Testis (tissue), 3 donors: ENCODE results near the gene ST6GALNAC6. TPM values are rescaled to one million over a fixed set of nuclear protein-coding genes. Genes with fewer than 3 reads are reported as not detected.
A peak's percentile ranks its signal among the peaks of the same experiment; 100 is the strongest.
"Not testable (repeated sequence)": the region's sequence is repeated elsewhere in the genome, so short reads cannot be mapped to it uniquely, and the experiment has no call there.

Source experiments
- DNase-seq: peaks from one replicate; pipeline ENCODE4 v3.0.0-alpha.2; 2019
- H3K27ac ChIP-seq, 2 donors: fragments of 200-600 bp; sonication (generic); one replicate each; pipeline ENCODE4 v1.5.1; 2019
- H3K27me3 ChIP-seq: fragments of 200-600 bp; sonication (generic); one replicate; pipeline ENCODE4 v1.5.1; 2019
- H3K36me3 ChIP-seq: fragments of 200-600 bp; sonication (generic); one replicate; pipeline ENCODE4 v1.5.1; 2017; ENCODE audit warnings: low read depth; ENCODE audit errors: missing control alignments
- H3K4me1 ChIP-seq: fragments of 200-600 bp; sonication (generic); one replicate; pipeline ENCODE4 v1.5.1; 2019
- H3K4me3 ChIP-seq, 2 donors: fragments of 200-600 bp; sonication (generic); one replicate each; pipeline ENCODE4 v1.5.1; 2017 to 2019
- H3K9me3 ChIP-seq: fragments of 200-600 bp; sonication (generic); one replicate; pipeline ENCODE4 v1.5.1; 2017
- POLR2A ChIP-seq: fragments of 450-650 bp; IDR thresholded peaks from one replicate; pipeline ENCODE4 v1.6.1; 2017; ENCODE audit warnings: antibody characterized with exemption, mild to moderate bottlenecking, moderate library complexity
- WGBS, 2 donors: methylation state at CpG; one replicate each; pipeline ENCODE4 v1.1.5; 2018; 5-methylcytosine and 5-hydroxymethylcytosine counted together
- intact Hi-C: fragments of 100-400 bp; cut with DNase I; formaldehyde crosslinking; loops from one replicate; pipeline ENCODE4 v1.15.1; 2023; ENCODE audit warnings: low total_unique reads
- polyA plus RNA-seq: library from polyadenylated mRNA; stranded (reverse); fragments of 350-450 nt; fragmentation: Illumina TruSeq; extraction: RNeasy Lipid Tissue Mini Kit (QIAGEN cat#74804); gene quantifications from one replicate; pipeline ENCODE4 v1.2.3, GENCODE V29; 2014; ENCODE audit warnings: low read depth, low replicate concordance; ENCODE audit not compliant: insufficient read depth
- total RNA-seq, 2 donors: library from RNA; depleted of rRNA; stranded (reverse); fragments of >200 nt; gene quantifications; one replicate each; pipeline ENCODE4 v1.2.3, GENCODE V29; 2016
- TF ChIP-seq, protein P1 (sequence below), 3 experiments: fragments of 450-650 bp in 2 of 3; fragments of 200-600 bp in 1 of 3; sonication (generic) in 1 of 3; IDR thresholded peaks; one replicate each; pipeline ENCODE4 v1.5.1; 2016 to 2019; ENCODE audit warnings: antibody characterized with exemption in 3 of 3, mild to moderate bottlenecking in 2 of 3, moderate library complexity in 1 of 3

Gene ST6GALNAC6
- total and polyA plus RNA-seq, 3 donors from 2014 or later, result 43.0 to 70.3 (median 46.3) TPM

DNA sequence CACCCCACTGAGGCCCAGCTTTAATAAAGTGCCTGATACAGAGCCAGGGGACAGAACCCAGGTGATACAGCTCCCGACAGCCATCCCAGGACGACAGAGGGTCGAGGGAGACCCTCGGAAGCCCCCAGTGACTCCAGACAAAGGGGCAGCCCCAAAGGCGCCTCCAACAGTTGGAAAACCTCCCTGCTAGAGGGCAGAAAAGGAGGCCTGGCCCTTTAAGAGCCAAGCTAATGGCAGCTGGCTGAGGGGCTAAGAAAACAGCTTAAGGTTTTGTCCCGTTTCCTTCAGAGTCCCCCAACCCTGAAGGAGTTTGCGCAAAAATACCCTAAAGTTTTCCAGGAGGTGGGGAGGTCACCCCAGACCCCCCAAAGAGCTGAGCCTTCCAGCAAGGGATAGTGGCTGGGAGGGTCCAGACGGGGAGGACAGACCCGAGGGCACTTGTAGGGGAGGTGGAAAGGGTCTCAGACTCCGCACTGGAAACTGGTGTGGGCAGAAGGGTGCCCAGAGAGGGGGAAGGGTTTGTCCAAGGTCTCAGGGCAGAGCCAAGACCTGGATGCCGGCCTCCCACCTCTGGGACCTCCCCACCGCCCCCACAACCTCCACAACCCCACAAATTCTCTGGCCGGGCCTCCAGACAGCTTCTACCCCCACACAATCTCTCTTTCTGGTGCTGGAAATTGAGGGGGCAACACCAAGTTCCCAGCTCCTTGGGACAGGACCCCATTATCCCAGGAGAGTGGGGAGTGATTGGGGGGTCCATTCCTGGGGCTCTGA is 13.7 kb downstream of the ST6GALNAC6 start:
- no peak for DNase-seq
- WGBS, 2 donors, result 58 to 63% methylated on average over 10 to 13 of the region's 13 CpGs
- H3K4me3 ChIP-seq, result no peak overlapping the region
- no peaks in the 10 kb centered on the region for H3K36me3 ChIP-seq
- H3K4me1 ChIP-seq, result peaks cover 26% of the 10 kb centered on the region
- TF ChIP-seq POLR2A, result no peak
- TF ChIP-seq, protein P1, sequence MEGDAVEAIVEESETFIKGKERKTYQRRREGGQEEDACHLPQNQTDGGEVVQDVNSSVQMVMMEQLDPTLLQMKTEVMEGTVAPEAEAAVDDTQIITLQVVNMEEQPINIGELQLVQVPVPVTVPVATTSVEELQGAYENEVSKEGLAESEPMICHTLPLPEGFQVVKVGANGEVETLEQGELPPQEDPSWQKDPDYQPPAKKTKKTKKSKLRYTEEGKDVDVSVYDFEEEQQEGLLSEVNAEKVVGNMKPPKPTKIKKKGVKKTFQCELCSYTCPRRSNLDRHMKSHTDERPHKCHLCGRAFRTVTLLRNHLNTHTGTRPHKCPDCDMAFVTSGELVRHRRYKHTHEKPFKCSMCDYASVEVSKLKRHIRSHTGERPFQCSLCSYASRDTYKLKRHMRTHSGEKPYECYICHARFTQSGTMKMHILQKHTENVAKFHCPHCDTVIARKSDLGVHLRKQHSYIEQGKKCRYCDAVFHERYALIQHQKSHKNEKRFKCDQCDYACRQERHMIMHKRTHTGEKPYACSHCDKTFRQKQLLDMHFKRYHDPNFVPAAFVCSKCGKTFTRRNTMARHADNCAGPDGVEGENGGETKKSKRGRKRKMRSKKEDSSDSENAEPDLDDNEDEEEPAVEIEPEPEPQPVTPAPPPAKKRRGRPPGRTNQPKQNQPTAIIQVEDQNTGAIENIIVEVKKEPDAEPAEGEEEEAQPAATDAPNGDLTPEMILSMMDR (IDR thresholded peaks at IDR 0.05), result no peak
- intact Hi-C loops, result no loop called here
- H3K9me3 ChIP-seq, result no peaks in the 10 kb centered on the region
- H3K27me3 ChIP-seq, result no peaks in the 10 kb centered on the region
- H3K27ac ChIP-seq, result peak overlapping the region; percentile 5 to 46

DNA sequence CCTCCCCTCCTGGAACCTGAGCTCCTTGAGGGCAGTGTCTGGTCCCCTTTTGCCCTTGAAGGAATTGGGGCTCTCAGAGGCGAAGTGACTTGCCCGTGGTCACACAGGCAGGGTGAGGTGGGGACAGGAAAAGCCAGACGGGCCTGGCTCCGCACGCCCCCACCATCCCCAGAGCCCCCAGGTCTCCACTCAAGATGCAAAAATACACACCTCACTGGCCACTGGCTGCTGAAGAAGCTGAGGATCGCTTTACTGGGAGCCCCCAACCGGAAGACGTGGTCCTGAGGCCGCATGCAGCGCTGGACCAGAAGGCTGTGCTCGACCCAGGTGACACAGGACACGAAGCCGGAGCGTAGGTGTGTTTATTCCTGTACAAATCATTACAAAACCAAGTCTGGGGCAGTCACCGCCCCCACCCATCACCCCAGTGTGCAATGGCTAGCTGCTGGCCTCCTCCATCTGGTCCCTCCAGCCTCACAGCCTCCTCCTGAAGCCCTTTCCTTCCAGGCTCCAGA is 14.4 kb downstream of the ST6GALNAC6 start:
- DNase-seq, result no peak
- no peak for TF ChIP-seq POLR2A
- TF ChIP-seq, protein P1 (IDR thresholded peaks at IDR 0.05), result no peak
- Histone ChIP-seq H3K27ac (peak overlapping the region; percentile 5 to 46), H3K27me3 (no peaks in the 10 kb centered on the region), H3K4me1 (peaks cover 26% of the 10 kb centered on the region), H3K36me3 (no peaks in the 10 kb centered on the region), H3K9me3 (no peaks in the 10 kb centered on the region), H3K4me3 (no peak overlapping the region)
- 63 to 73% methylated on average over 10 to 15 of the region's 15 CpGs for WGBS, 2 donors
- intact Hi-C loops, result no loop called here

DNA sequence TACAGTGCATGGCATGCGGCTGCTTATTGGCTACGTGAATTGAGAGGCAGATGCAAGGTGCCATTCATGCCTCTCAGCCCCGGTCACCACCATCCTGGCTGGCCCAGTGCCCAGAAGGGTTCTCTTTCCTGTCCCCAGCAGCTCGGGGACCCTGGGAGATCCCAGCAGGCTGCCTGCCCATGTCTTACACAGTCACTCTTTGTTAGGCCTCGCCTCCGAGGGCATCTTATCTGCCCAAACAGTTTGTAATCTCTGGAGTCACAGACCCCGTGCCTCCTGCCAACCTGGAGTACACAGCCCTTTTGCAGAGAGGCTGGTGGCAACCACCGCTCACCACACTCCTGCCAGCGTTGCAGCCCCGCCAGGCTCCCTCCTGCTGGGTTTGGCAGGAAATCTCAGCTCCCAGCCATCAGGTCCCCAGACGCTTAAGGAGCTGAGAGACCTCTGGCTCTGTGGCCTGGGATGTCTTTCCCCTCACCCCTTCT is 14.9 kb downstream of the ST6GALNAC6 start:
- no peaks in the 10 kb centered on the region for H3K36me3 ChIP-seq
- intact Hi-C loops, result no loop called here

DNA sequence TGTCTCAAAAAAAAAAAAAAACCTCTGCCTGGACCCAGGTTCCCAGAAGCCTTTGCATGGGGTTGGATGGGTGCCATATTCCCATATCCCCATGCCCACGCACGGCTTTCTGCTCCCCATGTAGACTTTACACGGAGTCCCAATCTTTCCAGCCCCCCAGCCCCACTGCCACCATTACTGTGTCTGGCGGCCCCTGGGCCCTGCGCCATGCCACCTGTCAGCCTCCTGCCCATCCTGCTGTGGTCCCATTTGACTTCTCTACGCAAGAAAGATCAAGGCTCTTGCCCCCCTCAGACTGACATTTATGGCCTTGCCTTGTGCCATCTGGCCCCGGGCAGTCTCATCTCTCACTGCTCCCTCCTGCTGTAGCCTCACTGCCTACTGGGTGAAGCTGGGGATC is 15.4 kb downstream of the ST6GALNAC6 start:
- DNase-seq, result no peak
- WGBS, 2 donors, result 67 to 82% methylated on average over 7 of the region's 7 CpGs
- intact Hi-C loops, result no loop called here
- Histone ChIP-seq H3K27me3 (no peaks in the 10 kb centered on the region), H3K9me3 (no peaks in the 10 kb centered on the region), H3K4me1 (peaks cover 26% of the 10 kb centered on the region), H3K36me3 (no peaks in the 10 kb centered on the region), H3K4me3 (no peak overlapping the region), H3K27ac (no peak overlapping the region)
- TF ChIP-seq POLR2A, result no peak

More for the DNA sequence above, 14.9 kb downstream of the ST6GALNAC6 start:
- H3K27ac ChIP-seq, result no peak overlapping the region
- DNase-seq, result peak; percentile 90
- no peak for TF ChIP-seq POLR2A
- TF ChIP-seq, protein P1 (IDR thresholded peaks at IDR 0.05), result no peak
- H3K27me3 ChIP-seq, result no peaks in the 10 kb centered on the region
- no peak overlapping the region for H3K4me3 ChIP-seq
- 36 to 57% methylated on average over 11 of the region's 11 CpGs for WGBS, 2 donors
- no peaks in the 10 kb centered on the region for H3K9me3 ChIP-seq
- H3K4me1 ChIP-seq, result peaks cover 26% of the 10 kb centered on the region

DNA sequence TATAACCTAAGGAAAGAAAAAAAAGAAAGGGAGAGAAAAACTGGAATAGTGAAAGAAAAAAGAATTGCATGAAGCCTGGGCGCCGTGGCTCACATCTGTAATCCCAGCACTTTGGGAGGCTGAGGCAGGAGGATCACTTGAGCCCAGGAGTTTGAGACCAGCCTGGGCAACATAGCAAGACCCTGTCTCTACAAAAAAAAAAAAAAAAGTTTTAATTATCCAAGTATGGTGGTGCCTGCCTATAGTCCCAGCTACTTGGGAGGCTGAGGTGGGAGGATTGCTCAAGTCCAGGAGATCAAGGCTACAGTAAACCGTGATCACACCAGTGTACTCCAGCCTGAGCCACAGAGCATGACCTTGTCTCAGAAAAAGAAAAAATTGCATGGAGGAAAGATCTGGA is 17.7 kb downstream of the ST6GALNAC6 start:
- WGBS, 2 donors, result 80 to 87% methylated on average over 3 of the region's 3 CpGs
- H3K27ac ChIP-seq, H3K27me3 ChIP-seq, DNase-seq, H3K36me3 ChIP-seq, intact Hi-C loops, H3K9me3 ChIP-seq, H3K4me3 ChIP-seq: not testable (repeated sequence)
- peaks cover 39% of the 10 kb centered on the region for H3K4me1 ChIP-seq
